Eye (tissue), 1 donor: ENCODE measurements around the gene TOGARAM1.

Experiments
- DNase-seq: peaks from one replicate; pipeline ENCODE4 v3.0.0-alpha.2; 2015

Gene TOGARAM1

DNA sequence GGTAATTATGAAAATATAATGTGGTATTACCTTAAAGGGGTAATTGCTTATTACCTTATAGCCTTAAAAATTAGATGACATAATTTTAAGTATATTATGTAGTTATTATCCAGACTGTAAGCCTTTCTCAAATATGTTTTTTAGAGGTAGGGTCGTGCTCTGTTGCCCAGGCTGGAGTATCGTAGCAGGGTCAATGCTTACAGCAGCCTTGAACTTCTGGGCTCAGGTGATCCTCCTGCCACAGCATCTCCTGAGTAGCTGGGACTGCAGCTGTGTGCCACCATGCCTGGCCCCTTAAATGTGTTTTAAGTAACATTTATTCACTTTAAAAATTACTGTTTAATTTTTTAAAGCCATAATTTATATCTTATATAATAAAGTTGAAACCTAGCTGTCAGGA, 132.3 kb downstream of the TOGARAM1 start:
- no peak for DNase-seq

DNA sequence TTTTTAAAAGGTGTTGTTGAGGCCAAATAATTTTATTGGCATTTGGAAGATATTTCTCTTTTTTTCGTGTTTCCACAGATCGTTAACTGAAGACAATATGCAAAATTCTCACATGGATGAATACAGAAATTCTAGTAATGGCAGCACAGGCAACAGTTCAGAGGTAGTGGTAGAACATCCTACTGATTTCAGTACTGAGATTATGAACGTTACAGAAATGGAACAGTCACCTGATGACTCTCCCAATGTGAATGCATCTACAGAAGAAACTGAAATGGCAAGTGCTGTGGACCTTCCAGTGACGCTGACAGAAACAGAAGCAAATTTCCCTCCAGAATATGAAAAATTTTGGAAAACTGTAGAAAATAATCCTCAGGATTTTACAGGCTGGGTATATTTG, 133.2 kb downstream of the TOGARAM1 start:
- DNase-seq = no peak

DNA sequence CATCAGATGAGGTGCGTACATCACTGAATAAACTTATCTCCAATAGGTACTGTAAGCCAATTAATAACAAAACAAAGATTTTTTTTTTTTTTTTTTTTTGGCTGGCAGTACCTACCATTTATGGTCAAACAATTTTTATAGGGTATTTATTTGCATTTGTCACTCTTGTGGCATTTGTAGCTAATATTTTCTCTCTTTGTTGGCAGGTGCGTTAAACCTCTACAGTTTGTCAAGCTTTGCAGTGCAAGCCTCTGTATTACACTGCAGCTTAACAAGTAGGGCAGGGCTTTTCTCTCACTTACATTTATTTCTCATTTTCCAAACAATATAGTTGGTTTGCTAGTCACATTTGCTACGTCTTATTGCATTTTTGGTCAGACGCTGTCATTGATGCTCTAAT, 134.2 kb downstream of the TOGARAM1 start:
- DNase-seq = no peak

DNA sequence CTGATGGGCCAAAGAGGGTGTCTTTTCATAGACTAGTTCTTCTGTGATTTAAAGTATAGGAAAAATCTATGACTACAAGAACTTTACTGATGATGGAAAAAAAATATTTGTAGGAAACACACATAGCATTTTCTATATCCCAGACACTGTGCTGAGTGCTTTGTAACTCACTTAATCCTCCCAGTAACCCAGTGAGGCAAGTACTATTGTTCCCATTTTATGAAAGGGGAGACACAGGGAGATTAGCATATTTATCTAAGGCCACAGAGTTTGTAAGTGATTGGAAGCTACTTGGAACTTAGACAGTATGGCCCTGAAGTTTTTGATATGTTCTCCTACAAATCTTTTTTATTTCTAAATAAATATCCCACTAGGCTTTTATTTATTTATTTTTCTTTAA, 141.8 kb downstream of the TOGARAM1 start:
- no peak for DNase-seq

DNA sequence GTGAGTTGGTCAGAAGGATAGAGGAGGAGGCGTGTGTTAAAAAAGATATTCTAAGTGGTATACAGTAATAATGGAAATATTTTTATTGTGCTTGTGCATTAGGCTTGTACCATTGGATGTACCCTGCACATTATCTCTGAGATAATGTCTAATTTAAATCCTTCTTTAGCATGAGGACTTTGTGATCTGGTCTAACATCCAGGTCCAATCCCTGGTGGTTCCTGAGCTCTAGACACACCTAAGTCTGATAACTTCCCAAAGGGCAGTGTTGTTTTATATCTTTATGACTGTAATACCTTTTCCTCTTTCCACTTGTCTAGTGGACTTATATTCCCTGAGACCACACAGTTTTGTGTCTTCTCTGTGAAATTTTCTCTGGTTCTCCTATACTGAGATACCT, 142.6 kb downstream of the TOGARAM1 start:
- DNase-seq = no peak

DNA sequence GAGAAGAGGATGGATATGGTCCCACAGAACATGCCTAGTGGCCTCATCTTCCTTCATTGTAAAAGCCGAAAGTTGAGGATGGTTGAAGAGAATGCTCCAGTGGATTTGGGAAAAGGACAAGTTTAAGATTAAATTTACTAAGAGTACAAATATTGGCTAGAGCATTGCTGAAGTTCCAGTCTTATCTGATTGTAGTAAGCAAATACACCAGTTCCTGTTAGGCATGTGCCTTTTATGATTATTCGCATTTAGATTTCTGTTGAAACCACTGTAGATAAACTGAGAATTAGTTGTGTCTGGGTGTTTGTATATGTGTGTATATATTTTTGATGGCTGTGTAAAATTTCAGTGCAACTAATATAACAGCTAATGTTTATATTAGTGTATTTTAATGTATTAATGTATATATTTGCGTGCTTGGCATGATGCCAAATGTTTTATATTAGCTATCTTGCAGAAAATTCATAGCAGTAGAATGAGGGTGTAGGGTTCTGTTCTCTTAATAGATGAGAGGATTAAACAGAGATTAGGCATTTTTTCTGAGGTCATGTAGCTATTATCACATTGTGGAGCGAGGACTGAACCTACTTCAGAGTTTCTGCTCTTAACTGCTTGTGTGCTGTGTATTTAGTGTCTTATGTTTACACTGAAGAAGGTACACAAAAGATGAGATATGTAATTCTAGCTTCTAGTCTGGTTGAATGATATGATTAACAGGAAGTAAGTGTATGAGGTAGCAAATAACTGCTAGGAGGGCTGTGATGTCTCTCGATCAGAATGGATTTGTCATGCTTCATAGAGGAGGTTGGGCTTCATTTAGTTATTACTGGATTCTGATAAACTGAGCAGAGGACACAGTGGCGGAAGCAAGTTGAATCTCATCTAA, 151.1 kb downstream of the TOGARAM1 start:
- peak; percentile 5 for DNase-seq

DNA sequence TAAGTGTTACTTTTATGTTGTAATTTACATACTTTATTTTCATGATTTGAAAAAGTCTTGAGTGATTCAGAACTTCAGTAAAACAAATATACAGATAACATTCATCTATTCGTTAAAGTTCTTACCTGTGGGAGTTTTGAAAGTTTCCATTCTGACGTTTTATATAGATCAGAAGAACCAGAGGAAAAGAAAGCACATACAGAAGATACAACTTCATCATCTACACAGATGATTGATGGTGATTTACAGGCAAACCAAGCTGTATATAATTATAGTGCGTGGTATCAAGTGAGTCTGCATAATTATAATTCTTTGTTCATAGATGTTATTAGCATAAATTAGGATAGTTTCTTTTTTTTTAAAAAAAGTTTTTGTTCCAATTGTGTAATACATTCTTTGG, 152.3 kb downstream of the TOGARAM1 start:
- no peak for DNase-seq

DNA sequence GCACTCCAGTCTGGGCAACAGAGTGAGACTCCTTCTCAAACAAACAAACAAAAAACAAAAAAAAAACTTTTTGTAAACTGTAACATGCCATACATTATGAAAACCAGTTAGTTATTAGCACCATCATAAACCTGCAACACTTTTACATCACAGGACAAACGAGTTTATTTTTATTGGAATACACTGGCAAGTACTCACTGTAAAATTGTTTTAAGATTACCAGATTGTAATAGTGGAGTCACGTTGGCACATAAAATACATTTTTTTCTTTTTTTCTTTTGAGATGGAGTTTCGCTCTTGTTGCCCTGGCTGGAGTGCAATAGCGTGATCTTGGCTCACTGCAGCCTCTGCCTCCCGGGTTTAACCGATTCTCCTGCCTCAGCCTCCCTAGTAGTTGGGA, 156.6 kb downstream of the TOGARAM1 start:
- no peak for DNase-seq

DNA sequence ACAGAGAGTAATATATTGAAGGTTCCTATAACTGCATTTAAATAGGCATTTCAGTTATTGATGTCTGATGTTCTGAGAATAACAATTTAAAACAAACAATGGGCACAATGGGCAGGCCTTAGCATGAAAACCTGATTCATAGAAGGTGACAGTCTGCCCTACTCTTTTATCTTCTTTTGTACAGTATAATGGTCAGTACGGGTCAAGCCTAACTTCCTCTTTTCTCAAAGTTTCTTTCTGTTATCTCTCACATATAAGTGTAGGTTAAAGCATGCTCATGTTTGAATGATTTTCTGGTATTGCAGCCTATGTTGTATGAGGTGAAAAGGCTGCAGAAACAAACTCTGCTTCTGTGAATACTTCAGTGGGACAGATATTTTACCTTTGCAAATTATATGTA, 158.1 kb downstream of the TOGARAM1 start:
- DNase-seq = no peak

DNA sequence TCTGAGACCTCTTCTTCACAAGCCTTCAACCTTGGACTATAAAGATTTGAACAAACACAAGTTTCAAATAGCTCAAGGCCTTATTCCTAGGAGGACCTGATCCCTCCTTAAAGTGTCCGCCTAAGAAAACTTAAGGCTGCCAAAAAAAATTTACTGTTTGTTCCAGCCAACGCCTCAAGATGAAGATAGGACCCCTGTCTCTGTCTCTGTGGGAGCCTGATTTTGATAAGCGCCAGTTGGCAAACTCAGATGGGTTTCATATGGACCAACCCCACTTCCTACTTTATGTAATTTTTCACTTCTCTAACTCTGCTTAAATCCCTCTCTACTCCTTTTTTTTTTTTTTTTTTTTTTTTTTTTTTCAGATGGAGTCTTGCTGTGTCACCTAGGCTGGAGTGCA, 161.3 kb downstream of the TOGARAM1 start:
- DNase-seq = no peak
